Calu3 (cell line): Measurements from ENCODE around the gene OAS1. TPM values are rescaled to one million over a fixed set of nuclear protein-coding genes. Genes with fewer than 3 reads are reported as not detected.

Experiments used
- Bru-seq: library from RNA; stranded (reverse); fragments of 400-500 nt; gene quantifications from one replicate; lab custom pipeline; 2021; lab: Mats Ljungman, UMichigan
- BruChase-seq, 2 experiments: library from RNA; stranded (reverse); fragments of 400-500 nt; gene quantifications; one replicate each; lab custom pipeline; 2021; lab: Mats Ljungman, UMichigan
- BruUV-seq: library from RNA; stranded (reverse); fragments of 400-500 nt; replicated peaks from 2 replicates; lab custom pipeline; 2021; lab: Mats Ljungman, UMichigan
- CTCF ChIA-PET: fragments of 300-600 bp; sonication (Branson Sonifier 250); formaldehyde crosslinking; loops from one replicate; lab custom pipeline; 2022; ENCODE audit warnings: antibody characterized with exemption; lab: Charles Lee
- DNase-seq: peaks from one replicate; pipeline ENCODE4 v3.0.0; 2022
- H3K27ac Mint-ChIP-seq: one replicate; pipeline ENCODE4 v1.8.0; 2022; ENCODE audit warnings: mixed read lengths; ENCODE audit not compliant: unreplicated experiment
- H3K27me3 Mint-ChIP-seq: one replicate; pipeline ENCODE4 v1.8.0; 2022; ENCODE audit warnings: mixed read lengths; ENCODE audit not compliant: unreplicated experiment
- H3K36me3 Mint-ChIP-seq: one replicate; pipeline ENCODE4 v1.8.0; 2022; ENCODE audit warnings: mild to moderate bottlenecking, moderate library complexity, mixed read lengths; ENCODE audit not compliant: insufficient read depth, unreplicated experiment
- H3K4me1 Mint-ChIP-seq: one replicate; pipeline ENCODE4 v1.8.0; 2022; ENCODE audit warnings: mild to moderate bottlenecking, low read depth, mixed read lengths; ENCODE audit not compliant: unreplicated experiment
- H3K4me3 Mint-ChIP-seq: one replicate; pipeline ENCODE4 v1.8.0; 2022; ENCODE audit warnings: mild to moderate bottlenecking, low read depth, moderate library complexity, mixed read lengths; ENCODE audit not compliant: unreplicated experiment
- H3K9me3 Mint-ChIP-seq: one replicate; pipeline ENCODE4 v1.8.0; 2022; ENCODE audit warnings: low read depth, mixed read lengths; ENCODE audit not compliant: unreplicated experiment
- intact Hi-C: fragments of 100-400 bp; cut with micrococcal nuclease; formaldehyde crosslinking; loops from one replicate; pipeline ENCODE4 v1.10.0; 2022; ENCODE audit not compliant: unreplicated experiment
- long read RNA-seq: library from polyadenylated mRNA; stranded (forward); transcript quantifications from one replicate; pipeline ENCODE4 v2.0.0, GENCODE V29; 2022
- total RNA-seq: library from RNA; stranded (reverse); gene quantifications from 2 replicates; pipeline ENCODE4 v1.2.3, GENCODE V29; 2022
- TF ChIP-seq, protein P1 (sequence below): fragments of 200-600 bp; IDR thresholded peaks from one replicate; pipeline ENCODE4 v1.8.0; 2022; ENCODE audit warnings: antibody characterized with exemption; ENCODE audit not compliant: unreplicated experiment

OAS1 gene
- 170 and 429 TPM in 2 replicates for total RNA-seq
- Bru-seq, nascent RNA, result percentile 97 among the genes with signal in this experiment
- percentile 95 among the genes with signal in this experiment for BruChase-seq, experiment 1, labeled RNA remaining after a 6-hour chase
- BruChase-seq, experiment 2, labeled RNA remaining after a 2-hour chase, result percentile 85 among the genes with signal in this experiment
- long read RNA-seq, transcript OAS1-201 (6 exons, 1,816 nt), result minor isoform, 29 of 690 reads
- long read RNA-seq, transcript OAS1-208 (6 exons, 2,416 nt), result minor isoform, 14 of 690 reads
- long read RNA-seq, transcript OAS1-202 (6 exons, 1,684 nt), result minor isoform, 66 of 690 reads
- long read RNA-seq, transcript OAS1-203 (5 exons, 1,990 nt), result major isoform, 422 of 690 reads
- long read RNA-seq, partial matches to known transcripts, result 20 of 690 reads
- long read RNA-seq, other reads (novel, unspliced or antisense), result 133 of 690 reads

DNA sequence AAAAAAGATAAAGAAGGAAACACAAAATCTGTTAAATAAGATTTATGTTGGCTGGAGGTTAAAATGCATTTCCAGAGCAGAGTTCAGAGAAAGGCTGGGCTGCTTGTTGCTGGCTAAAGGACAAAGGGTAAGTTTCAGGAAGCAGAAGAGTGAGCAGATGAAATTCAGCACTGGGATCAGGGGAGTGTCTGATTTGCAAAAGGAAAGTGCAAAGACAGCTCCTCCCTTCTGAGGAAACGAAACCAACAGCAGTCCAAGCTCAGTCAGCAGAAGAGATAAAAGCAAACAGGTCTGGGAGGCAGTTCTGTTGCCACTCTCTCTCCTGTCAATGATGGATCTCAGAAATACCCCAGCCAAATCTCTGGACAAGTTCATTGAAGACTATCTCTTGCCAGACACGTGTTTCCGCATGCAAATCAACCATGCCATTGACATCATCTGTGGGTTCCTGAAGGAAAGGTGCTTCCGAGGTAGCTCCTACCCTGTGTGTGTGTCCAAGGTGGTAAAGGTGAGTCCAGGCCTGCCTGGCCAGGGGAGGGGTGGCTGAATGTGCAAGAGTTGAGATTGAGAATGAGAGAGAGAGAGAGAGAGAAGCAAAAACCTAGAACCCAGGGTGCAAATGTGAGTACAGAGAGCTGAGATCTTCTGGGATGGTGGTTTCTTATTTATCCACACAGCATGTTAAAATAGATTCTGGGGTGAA, at the start of gene OAS1:
TSS of gene OAS1 (plus strand) at position 251 of the 703 bp plus-strand sequence. CDS start at position 329, 78 bp downstream.
- no peaks in the 10 kb centered on the region for H3K27me3 Mint-ChIP-seq
- peak within 1 kb of the TSS; percentile 17 for H3K27ac Mint-ChIP-seq
- DNase-seq, result peak; percentile 67
- CTCF ChIA-PET, result interaction anchor here (0.6 to 1.9 kb wide), 9 partner anchors 11 to 456 kb away, joined by 3 to 9 read pairs (median 4); partner anchors contain the start of genes OAS2 and OAS3
- intact Hi-C loops, result loop anchor here (2.0 kb wide), 1 partner anchor 14 kb away; no protein-coding TSS in a partner anchor
- peaks cover 31% of the 10 kb centered on the region for H3K36me3 Mint-ChIP-seq
- BruUV-seq, result TSS peak; percentile 70
- H3K9me3 Mint-ChIP-seq, result no peaks in the 10 kb centered on the region
- peak within 1 kb of the TSS; percentile 74 for H3K4me3 Mint-ChIP-seq
- TF ChIP-seq, protein P1, sequence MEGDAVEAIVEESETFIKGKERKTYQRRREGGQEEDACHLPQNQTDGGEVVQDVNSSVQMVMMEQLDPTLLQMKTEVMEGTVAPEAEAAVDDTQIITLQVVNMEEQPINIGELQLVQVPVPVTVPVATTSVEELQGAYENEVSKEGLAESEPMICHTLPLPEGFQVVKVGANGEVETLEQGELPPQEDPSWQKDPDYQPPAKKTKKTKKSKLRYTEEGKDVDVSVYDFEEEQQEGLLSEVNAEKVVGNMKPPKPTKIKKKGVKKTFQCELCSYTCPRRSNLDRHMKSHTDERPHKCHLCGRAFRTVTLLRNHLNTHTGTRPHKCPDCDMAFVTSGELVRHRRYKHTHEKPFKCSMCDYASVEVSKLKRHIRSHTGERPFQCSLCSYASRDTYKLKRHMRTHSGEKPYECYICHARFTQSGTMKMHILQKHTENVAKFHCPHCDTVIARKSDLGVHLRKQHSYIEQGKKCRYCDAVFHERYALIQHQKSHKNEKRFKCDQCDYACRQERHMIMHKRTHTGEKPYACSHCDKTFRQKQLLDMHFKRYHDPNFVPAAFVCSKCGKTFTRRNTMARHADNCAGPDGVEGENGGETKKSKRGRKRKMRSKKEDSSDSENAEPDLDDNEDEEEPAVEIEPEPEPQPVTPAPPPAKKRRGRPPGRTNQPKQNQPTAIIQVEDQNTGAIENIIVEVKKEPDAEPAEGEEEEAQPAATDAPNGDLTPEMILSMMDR, result no peak
- peaks cover 48% of the 10 kb centered on the region for H3K4me1 Mint-ChIP-seq

DNA sequence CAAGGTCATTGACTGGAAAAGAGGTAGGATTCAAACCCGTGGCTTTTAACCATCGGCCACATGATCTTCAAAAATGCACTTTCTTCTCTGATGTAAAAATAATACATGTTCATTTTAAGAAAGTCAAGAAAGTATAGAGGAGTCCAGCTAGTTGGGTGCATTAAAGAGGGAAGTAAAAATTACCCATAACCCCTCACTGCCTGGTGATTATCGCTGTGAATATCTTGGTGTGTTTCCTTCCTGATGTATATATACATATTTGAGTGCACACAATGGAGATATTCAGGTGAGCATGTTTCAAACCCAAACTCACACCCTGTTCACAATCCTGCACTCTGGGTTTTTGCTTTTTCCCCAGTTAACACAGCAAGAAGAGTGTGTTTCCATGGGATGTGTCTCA, 47.5 kb upstream of the OAS1 start:
- Mint-ChIP-seq H3K4me1 (peaks cover 7% of the 10 kb centered on the region), H3K4me3 (no peak overlapping the region), H3K36me3 (no peaks in the 10 kb centered on the region), H3K27ac (no peak overlapping the region), H3K9me3 (no peaks in the 10 kb centered on the region), H3K27me3 (peaks cover 84% of the 10 kb centered on the region)
- intact Hi-C loops, result no loop called here
- DNase-seq, result no peak
- CTCF ChIA-PET, result no interaction called here
- TF ChIP-seq, protein P1, result no peak
- BruUV-seq, result no TSS peak

DNA sequence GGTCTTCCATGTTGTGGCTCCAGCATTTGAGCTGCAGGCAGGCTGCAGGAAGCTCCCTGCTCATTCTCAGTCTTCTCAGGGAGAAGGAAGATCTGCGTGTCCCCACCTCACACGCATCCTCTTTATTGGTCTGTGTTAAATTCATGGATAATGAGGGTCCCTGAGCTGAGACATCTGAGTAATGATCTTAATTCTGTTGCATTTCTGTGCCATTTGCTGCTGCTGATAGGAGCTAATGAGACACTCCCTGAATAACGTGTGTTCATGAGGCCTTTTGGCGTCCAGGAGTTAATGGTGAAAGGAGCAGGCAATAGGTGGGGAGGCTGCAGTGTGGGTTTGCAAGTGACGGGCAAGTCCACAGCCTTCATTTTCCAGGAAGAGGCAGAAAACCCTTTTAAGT, 46.6 kb upstream of the OAS1 start:
- H3K36me3 Mint-ChIP-seq, result no peaks in the 10 kb centered on the region
- no peak for DNase-seq
- no peaks in the 10 kb centered on the region for H3K9me3 Mint-ChIP-seq
- CTCF ChIA-PET, result interaction anchor here (0.5 to 1.4 kb wide), 2 partner anchors 16 to 182 kb away, joined by 4 read pairs; no protein-coding TSS in a partner anchor
- intact Hi-C loops, result no loop called here
- peaks cover 84% of the 10 kb centered on the region for H3K27me3 Mint-ChIP-seq
- TF ChIP-seq, protein P1, result no peak
- H3K4me3 Mint-ChIP-seq, result no peak overlapping the region
- no peak overlapping the region for H3K27ac Mint-ChIP-seq
- no TSS peak for BruUV-seq
- peaks cover 7% of the 10 kb centered on the region for H3K4me1 Mint-ChIP-seq

DNA sequence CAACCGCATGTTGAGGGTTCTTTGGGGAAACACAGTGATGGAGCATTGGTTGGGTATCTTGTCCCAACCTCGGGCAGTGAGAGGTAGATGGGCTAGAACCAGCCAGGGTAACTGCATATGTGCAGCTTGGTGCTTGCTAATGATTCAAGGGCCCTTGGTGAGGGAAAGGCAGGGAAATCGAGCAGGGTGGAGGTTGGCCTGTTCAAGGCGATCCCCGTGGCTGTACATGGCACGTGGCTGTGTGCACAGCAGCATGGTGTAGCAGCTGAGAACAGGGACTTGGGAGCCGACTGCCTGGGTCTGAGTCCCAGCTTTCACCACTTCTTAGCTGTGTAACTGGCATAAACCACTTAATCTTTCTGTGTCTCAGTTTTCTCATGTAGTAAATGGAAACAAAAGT, 45.5 kb upstream of the OAS1 start:
- no peaks in the 10 kb centered on the region for H3K9me3 Mint-ChIP-seq
- DNase-seq, result no peak
- CTCF ChIA-PET, result interaction anchor here (0.7 to 1.4 kb wide), 2 partner anchors 15 to 304 kb away, joined by 4 to 5 read pairs; no protein-coding TSS in a partner anchor
- intact Hi-C loops, result no loop called here
- no peak overlapping the region for H3K4me3 Mint-ChIP-seq
- H3K27me3 Mint-ChIP-seq, result peaks cover 84% of the 10 kb centered on the region
- no TSS peak for BruUV-seq
- no peak overlapping the region for H3K27ac Mint-ChIP-seq
- TF ChIP-seq, protein P1, result no peak
- H3K36me3 Mint-ChIP-seq, result no peaks in the 10 kb centered on the region
- no peaks in the 10 kb centered on the region for H3K4me1 Mint-ChIP-seq
